Hepatic stellate cell (primary cell): ENCODE measurements around the gene GPR18.

ENCODE experiments used
- DNase-seq: peaks from one replicate; pipeline ENCODE4 v3.0.0; 2011; ENCODE audit warnings: low spot score

Gene GPR18

DNA sequence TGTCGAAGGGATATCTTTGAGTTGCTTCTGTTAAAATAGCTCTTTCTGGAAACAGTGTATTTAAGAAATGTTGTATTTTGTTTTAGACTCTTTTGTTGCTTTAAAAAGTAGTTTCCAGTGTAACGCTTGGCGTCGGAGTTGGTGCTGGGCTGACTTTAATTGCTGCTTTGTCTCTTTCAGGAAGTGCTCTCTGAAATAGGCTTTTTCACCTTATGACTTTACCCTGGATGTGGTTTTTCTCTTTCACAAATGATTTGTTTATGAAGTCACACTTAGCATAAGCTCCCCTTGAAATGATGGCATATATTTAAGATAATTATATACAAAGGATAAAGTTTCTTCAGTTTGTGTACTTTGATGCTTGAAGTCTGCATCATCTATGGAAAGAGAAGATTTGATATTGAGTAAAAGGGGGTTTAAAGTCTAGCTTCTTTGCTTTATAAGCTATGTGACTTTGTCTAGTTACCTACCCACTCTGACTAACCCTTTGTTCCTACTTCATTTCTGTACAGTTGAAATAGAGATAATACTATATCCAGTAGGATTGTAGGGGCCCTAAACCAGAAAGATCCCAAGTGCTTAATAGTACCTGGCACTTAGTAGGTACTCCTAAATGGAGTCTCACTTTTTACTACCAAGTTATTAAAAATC, at the start of gene GPR18:
Gene GPR18, minus strand, starts transcription at position 170 of the 651 bp plus-strand sequence. CDS start 2,507 bp downstream, outside the sequence.
- DNase-seq, result no peak

DNA sequence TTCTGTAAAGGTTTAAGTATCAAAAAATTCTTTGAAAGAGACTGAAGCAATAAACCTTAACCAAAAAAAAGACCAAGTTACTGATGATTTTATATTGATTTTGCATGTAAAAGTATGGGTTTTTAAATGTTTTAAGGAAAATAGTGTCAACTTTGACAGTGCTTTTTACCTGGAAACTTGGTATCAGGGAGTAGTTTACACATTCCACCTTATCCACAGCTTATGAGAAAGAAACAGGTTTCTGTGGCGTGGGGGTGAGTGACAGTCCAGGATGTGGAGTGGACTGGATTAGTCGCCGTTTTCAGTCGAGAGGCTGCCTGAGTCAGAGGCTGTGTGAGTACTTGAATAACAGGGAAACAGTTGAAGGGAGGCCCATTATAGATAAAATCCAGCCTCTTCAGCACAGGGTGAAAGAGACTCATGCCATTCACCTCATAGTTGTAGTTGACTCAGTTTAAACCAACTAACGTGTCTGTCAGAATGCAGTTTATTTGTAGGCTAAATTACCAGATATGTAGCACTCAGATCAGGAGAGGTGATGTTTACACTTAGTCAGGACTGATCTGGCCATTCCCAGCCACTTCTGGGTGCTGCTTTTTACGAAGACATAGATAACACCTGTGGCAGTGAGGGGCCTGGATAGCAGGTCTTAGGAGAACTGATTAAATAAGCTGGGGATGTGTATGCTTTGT, 49.6 kb upstream of the GPR18 start:
- DNase-seq, result peak; percentile 39

DNA sequence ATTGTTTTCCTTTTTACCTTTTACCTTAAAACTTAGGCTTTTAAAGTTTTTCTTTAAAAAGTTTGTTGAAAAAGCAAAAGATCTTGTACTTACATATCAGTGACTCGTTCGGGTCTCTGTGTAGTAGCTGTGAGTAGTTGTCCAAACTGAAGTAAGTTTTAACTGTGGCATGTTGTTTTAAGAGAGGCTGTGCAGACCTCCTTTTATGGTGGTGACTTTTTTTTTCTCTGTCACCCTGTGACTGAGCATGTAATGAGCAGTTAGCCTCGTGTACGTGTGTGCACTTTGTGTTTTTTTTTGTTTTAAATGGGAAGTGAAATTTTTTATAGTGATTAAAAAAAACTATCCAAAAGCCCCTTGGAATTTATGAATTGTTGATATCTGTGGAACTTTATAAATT, 49.1 kb upstream of the GPR18 start, which contains the start of gene GPR183:
Gene GPR183, minus strand, starts transcription at position 153 of the 400 bp plus-strand sequence. CDS start 11,254 bp downstream, outside the sequence.
- peak; percentile 61 for DNase-seq

- DNase-seq, result no peak
Observed at GRCh38 chr13:99305566-99305965, 47.4 kb upstream of the GPR18 start.

GRCh38 chr13:99305158-99305557, 47.0 kb upstream of the GPR18 start:
- DNase-seq, result no peak

DNA sequence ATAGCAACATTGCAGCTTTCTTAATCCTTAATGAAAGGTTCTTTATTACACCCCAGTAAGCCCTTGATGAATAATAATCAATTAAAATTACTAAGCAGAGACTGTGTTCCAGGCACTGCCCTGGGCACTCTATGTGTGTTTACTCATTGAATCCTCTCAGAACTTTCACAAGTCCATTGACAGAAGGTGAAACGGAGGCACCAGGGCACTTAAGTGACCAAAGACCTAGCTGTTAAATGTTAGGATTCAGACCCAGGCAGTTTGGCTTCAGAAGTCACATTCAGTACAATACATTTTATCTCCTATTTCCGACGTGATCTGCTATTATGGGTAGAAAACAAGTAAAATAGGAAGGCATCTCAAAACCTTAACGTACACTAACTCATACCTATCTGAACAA, 46.4 kb upstream of the GPR18 start:
- no peak for DNase-seq

- no peak for DNase-seq
Observed at GRCh38 chr13:99303863-99304521, 45.8 kb upstream of the GPR18 start.

- no peak for DNase-seq
Observed at GRCh38 chr13:99302637-99303505, 44.7 kb upstream of the GPR18 start.

DNA sequence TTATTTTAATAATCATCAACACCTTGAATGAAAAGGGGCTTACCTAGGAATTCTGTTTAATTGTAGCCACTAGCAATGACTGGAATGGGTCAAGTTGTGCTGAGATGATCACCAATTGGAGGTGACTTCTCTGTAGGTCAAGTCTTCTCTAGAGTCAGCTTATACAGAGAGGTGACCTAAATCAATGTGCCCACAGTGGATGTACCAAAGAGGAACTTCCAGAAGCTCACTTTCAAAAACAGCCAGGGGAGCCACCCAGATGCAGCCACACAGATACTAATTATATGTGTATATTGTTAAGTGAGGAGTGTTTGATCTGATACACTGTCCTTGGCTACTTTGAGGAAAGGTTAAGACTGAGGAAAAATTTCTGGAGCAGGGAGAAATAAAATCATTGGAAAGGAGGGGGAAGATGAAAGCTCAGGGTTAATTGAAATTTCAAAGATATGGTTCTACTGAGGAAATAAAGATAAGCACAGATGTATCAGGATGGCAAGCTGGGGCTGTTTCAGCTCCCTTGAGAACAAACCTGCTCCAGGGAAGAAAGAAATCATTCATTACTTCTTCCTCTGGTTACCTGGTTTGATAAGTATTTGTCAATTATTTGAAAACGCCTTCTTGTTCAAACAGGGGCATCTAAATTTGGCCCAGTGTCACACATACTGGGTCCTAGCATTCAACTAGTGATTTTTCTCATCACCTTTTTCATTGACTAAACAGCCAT, 43.9 kb upstream of the GPR18 start:
- DNase-seq, result no peak

- no peak for DNase-seq
Observed at GRCh38 chr13:99301056-99301838, 43.1 kb upstream of the GPR18 start.

GRCh38 chr13:99299920-99300341, 41.8 kb upstream of the GPR18 start:
- DNase-seq, result no peak

DNA sequence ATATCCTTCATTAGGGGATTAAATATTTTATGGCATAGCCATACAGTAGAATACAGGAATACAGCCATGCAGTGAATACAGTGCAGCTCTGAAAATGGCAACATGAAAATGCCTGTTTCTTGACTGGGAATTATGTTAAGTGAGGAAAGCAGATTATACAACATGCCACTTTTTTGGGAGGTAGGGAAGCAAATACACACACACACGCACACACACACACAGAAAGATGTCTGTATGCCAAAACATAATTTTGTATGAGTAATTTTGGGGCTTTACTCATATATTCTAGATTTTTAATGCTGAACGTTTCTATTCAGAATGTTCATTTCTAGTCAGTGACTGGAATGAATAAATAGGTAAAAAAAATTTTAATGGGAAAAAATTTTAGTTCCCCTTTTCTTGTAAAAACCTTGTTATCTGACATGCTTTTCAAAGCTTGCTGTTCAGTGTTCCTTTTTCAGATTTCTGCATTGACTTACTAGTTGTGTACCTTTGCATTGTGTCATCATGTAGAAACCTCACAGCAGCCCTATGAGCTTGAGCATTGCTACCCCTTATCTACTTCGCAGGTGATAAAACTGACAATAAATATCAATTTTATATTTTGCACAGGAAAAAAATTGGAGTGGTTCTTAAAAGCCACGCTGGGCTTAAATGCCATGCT, 41.2 kb upstream of the GPR18 start:
- DNase-seq, result no peak

GRCh38 chr13:99298056-99298455, 39.9 kb upstream of the GPR18 start:
- DNase-seq, result no peak

DNA sequence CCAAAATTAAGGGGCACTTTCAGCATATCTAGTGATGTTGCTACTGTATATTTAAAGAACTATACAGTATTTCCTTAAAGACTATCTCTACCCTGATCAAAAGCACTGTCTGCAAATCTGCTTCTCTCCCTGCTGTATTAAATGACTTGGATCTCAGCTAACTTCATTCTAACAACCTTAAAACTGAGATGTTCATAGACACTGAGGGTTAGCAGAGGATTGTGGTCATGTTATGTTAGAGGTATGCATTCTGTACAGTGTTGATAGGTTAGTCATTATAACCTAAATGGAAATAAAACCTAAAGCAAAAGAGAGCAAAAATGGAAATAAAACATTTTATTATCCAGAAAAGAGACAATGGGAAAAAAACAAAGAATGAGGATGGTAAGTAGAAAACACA, 39.2 kb upstream of the GPR18 start:
- DNase-seq, result no peak

DNA sequence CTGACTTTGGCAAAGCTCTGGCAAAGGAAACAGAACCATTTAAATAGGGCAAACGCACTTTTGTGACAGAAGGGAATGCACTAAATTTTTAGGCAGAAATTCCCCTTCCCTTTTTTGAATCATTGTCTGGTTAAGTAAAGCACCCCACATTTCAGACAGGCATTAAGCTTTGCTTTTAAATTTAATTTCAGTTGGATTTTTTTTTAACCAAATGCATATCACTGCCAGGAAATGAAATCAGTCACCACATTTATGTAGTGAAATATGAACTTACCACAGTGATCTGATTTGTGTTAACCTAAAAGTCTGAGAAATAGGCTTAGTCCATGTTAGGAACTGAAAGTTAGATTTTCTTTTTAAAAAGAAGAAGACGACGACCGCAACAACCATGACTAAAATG, 38.2 kb upstream of the GPR18 start:
- no peak for DNase-seq

DNA sequence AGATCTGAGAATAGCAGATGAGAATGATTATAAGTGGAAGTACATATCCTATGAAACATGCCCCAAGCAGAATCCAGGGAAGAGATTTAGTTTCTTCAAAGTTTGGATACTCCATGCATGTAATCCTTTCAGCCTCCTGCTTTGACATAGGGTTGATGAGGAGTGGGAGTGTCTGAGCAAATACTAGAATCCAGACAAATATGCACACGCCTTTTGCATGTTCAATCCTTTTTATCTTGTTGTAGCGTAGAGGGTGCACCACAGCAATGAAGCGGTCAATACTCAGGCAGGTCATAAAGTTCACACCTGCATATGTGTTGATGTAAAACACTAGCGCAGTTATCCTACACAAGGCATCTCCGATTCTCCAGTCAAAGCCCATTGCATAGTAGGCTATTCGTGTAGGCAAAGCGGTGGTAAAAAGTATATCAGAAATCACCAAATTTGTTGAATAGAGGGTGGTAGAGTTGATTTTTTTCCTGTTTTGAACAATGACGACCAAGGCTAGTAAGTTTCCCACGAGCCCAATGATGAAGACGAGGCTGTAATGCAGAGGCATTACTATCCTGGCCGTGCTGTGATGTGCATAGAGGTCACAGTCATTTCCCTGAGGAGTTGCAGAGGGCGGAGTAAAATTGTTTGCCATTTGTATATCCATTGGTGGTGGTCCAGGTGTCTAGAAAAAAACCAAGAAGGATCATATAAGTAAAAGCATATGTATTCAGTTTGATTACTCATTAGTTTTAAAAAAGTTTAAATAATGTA, 37.5 kb upstream of the GPR18 start:
- no peak for DNase-seq

DNA sequence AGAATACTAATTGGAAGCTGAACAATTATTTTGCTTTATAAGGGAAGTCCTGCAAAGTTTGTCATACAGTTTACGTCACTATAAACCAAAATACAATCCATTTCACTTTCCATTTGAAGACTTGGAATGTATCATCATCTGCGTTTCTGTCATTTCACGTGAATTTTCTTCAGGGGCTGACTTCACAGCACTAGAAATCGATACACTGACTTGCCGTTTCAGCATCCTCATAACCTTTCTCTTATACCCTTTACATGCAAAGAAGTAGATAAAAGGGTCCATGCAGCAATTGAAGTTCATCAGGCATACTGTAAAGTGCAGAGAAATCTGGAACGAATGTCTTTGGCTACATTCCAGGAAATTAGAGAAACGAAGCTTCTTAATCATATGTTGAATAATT, 36.8 kb upstream of the GPR18 start:
- DNase-seq, result no peak

- DNase-seq, result no peak
Observed at GRCh38 chr13:99294198-99294597, 36.0 kb upstream of the GPR18 start.

DNA sequence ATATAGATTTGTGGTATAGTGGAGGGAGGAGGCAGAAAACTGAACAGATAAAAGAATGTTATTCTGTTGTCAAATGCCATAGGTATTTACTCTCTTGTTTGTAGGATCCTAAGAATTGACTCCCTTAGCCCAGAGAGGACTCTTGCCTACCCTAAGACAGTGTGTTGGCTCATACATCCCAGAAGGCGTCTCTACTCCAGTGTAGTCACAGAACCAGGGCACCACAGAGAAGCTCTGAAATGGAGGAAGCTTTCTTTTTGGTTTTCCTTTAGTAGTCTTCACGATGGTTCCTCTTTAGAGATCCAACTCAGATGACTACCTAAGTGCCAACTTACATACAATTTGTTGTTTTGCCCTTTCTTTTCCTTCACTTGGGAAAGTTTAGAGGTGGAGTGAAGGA, 35.0 kb upstream of the GPR18 start:
- DNase-seq, result no peak
